Measurements from ENCODE around the gene PAPSS2. TPM values are rescaled to one million over a fixed set of nuclear protein-coding genes. Genes with fewer than 3 reads are reported as not detected.

Gene PAPSS2
- total and polyA plus RNA-seq, 4 donors, result 24.3 to 86.5 (median 59.3) TPM

- no peak for TF ChIP-seq FOXA2 (IDR thresholded peaks at IDR 0.05)
- no peak for TF ChIP-seq RXRA (IDR thresholded peaks at IDR 0.05)
- TF ChIP-seq JUND (IDR thresholded peaks at IDR 0.05), result no peak
- H3K27ac ChIP-seq (ENCODE audit: low read depth in 1 of 2, low read length in 2 of 2), result no peak overlapping the region
- no peaks in the 10 kb centered on the region for H3K27me3 ChIP-seq (ENCODE audit: control insufficient read depth in 4 of 4, insufficient read depth in 4 of 4, low read length in 3 of 4)
- H3K9ac ChIP-seq (ENCODE audit: low read depth in 1 of 2, low read length in 2 of 2), result no peak overlapping the region
- DNase-seq (ENCODE audit: low spot score), result no peak
- no peaks in the 10 kb centered on the region for H3K9me3 ChIP-seq (ENCODE audit: control insufficient read depth in 4 of 4, low read length in 3 of 4)
- H3K4me3 ChIP-seq (ENCODE audit: low read depth in 1 of 3, low read length in 3 of 3), result no peak overlapping the region
- H3K4me1 ChIP-seq (ENCODE audit: control insufficient read depth in 4 of 4, insufficient read depth in 4 of 4, low read length in 3 of 4), result peaks cover 1 to 23% (median 14%) of the 10 kb centered on the region in 4 donors
- H3K36me3 ChIP-seq (ENCODE audit: control insufficient read depth in 4 of 4, insufficient read depth in 3 of 4, low read depth in 1 of 4, low read length in 3 of 4), result no peaks in the 10 kb centered on the region
- WGBS, result 78% methylated on average over 3 of the region's 3 CpGs
Observed at GRCh38 chr10:87691506-87692070, 31.9 kb downstream of the PAPSS2 start.

GRCh38 chr10:87692956-87693484, 33.3 kb downstream of the PAPSS2 start:
- no peak overlapping the region for H3K9ac ChIP-seq (ENCODE audit: low read depth in 1 of 2, low read length in 2 of 2)
- TF ChIP-seq RXRA (IDR thresholded peaks at IDR 0.05) (peak in 1 of 2 donors; percentile 10), TAF1 (conservative IDR thresholded peaks at IDR 0.05) (no peak)
- DNase-seq (ENCODE audit: low spot score), result no peak
- no peaks in the 10 kb centered on the region for H3K9me3 ChIP-seq (ENCODE audit: control insufficient read depth in 4 of 4, low read length in 3 of 4)
- WGBS, result 82% methylated on average over 3 of the region's 3 CpGs
- H3K4me1 ChIP-seq (ENCODE audit: control insufficient read depth in 4 of 4, insufficient read depth in 4 of 4, low read length in 3 of 4), result peaks cover 0 to 19% (median 9%) of the 10 kb centered on the region in 4 donors
- peak overlapping the region in 1 of 2 donors; percentile 9 for H3K27ac ChIP-seq (ENCODE audit: low read depth in 1 of 2, low read length in 2 of 2)
- H3K27me3 ChIP-seq (ENCODE audit: control insufficient read depth in 4 of 4, insufficient read depth in 4 of 4, low read length in 3 of 4), result no peaks in the 10 kb centered on the region
- H3K4me3 ChIP-seq (ENCODE audit: low read depth in 1 of 3, low read length in 3 of 3), result no peak overlapping the region
- H3K36me3 ChIP-seq (ENCODE audit: control insufficient read depth in 4 of 4, insufficient read depth in 3 of 4, low read depth in 1 of 4, low read length in 3 of 4), result peaks cover 0 to 5% (median 0%) of the 10 kb centered on the region in 4 donors

GRCh38 chr10:87694011-87694794, 34.5 kb downstream of the PAPSS2 start:
- Histone ChIP-seq H3K36me3 (ENCODE audit: control insufficient read depth in 4 of 4, insufficient read depth in 3 of 4, low read depth in 1 of 4, low read length in 3 of 4) (peaks cover 0 to 7% (median 0%) of the 10 kb centered on the region in 4 donors), H3K27ac (ENCODE audit: low read depth in 1 of 2, low read length in 2 of 2) (no peak overlapping the region), H3K4me3 (ENCODE audit: low read depth in 1 of 3, low read length in 3 of 3) (no peak overlapping the region), H3K4me1 (ENCODE audit: control insufficient read depth in 4 of 4, insufficient read depth in 4 of 4, low read length in 3 of 4) (peaks cover 0 to 19% (median 9%) of the 10 kb centered on the region in 4 donors), H3K9ac (ENCODE audit: low read depth in 1 of 2, low read length in 2 of 2) (no peak overlapping the region), H3K27me3 (ENCODE audit: control insufficient read depth in 4 of 4, insufficient read depth in 4 of 4, low read length in 3 of 4) (no peaks in the 10 kb centered on the region), H3K9me3 (ENCODE audit: control insufficient read depth in 4 of 4, low read length in 3 of 4) (no peaks in the 10 kb centered on the region)
- no peak for DNase-seq (ENCODE audit: low spot score)
- no peak for TF ChIP-seq FOXA1 (IDR thresholded peaks at IDR 0.05)
- no peak for TF ChIP-seq ZBTB33 (IDR thresholded peaks at IDR 0.05)
- no peak for TF ChIP-seq SP1 (IDR thresholded peaks at IDR 0.05)
- TF ChIP-seq GABPA (IDR thresholded peaks at IDR 0.05 in 1 of 2, conservative IDR thresholded peaks at IDR 0.05 in 1 of 2), result no peak
- no peak for TF ChIP-seq RAD21 (IDR thresholded peaks at IDR 0.05)
- TF ChIP-seq REST (IDR thresholded peaks at IDR 0.05), result no peak
- TF ChIP-seq JUND (IDR thresholded peaks at IDR 0.05), result no peak
- no peak for TF ChIP-seq EGR1 (IDR thresholded peaks at IDR 0.05; ENCODE audit: low read depth in 2 of 2)
- no peak for TF ChIP-seq TAF1 (conservative IDR thresholded peaks at IDR 0.05)
- TF ChIP-seq FOXA2 (IDR thresholded peaks at IDR 0.05), result no peak
- 81% methylated on average over 4 of the region's 4 CpGs for WGBS

Data from liver (tissue), 9 donors.